Hematopoietic multipotent progenitor cell treated with erythropoietin and hydrocortisone succinate and interleukin-3 and kit ligand, for 17 days (in vitro differentiated cells): Measurements from ENCODE around the gene OR6M1.

ENCODE experiments used
- DNase-seq: peaks from one replicate; pipeline ENCODE4 v3.0.0-alpha.2; 2015; ENCODE audit warnings: low spot score

OR6M1 gene

GRCh38 chr11:123775715-123776549 is 30.2 kb downstream of the OR6M1 start:
- DNase-seq = no peak

GRCh38 chr11:123775289-123775688 is 30.9 kb downstream of the OR6M1 start:
- DNase-seq = no peak

- DNase-seq = no peak
These were observed 32.2 kb downstream of the OR6M1 start for GRCh38 chr11:123773959-123774358.

GRCh38 chr11:123773026-123773425 is 33.1 kb downstream of the OR6M1 start:
- DNase-seq = no peak

- DNase-seq = no peak
These were observed 34.5 kb downstream of the OR6M1 start for GRCh38 chr11:123771664-123772063.

GRCh38 chr11:123770712-123771111 is 35.4 kb downstream of the OR6M1 start:
- DNase-seq = no peak

- no peak for DNase-seq
These were observed 40.5 kb downstream of the OR6M1 start for GRCh38 chr11:123765601-123766000.

- DNase-seq = no peak
These were observed 43.7 kb downstream of the OR6M1 start for GRCh38 chr11:123762422-123762821.

- DNase-seq = no peak
These were observed 45.3 kb downstream of the OR6M1 start for GRCh38 chr11:123760894-123761293.

GRCh38 chr11:123757976-123758375 is 48.2 kb downstream of the OR6M1 start:
- no peak for DNase-seq

GRCh38 chr11:123755813-123756212 is 50.3 kb downstream of the OR6M1 start:
- no peak for DNase-seq
